HG02571 (cell line): ENCODE measurements around the gene CUTA.
A peak's percentile ranks its signal among the peaks of the same experiment; 100 is the strongest.
"Not testable (repeated sequence)": the region's sequence is repeated elsewhere in the genome, so short reads cannot be mapped to it uniquely, and the experiment has no call there.

Source experiments
- ATAC-seq: cut with Tn5 transposase; IDR thresholded peaks from one replicate; pipeline ENCODE4 v1.9.1; 2021; ENCODE audit warnings: mild to moderate bottlenecking, moderate library complexity; ENCODE audit not compliant: unreplicated experiment

Gene CUTA

DNA sequence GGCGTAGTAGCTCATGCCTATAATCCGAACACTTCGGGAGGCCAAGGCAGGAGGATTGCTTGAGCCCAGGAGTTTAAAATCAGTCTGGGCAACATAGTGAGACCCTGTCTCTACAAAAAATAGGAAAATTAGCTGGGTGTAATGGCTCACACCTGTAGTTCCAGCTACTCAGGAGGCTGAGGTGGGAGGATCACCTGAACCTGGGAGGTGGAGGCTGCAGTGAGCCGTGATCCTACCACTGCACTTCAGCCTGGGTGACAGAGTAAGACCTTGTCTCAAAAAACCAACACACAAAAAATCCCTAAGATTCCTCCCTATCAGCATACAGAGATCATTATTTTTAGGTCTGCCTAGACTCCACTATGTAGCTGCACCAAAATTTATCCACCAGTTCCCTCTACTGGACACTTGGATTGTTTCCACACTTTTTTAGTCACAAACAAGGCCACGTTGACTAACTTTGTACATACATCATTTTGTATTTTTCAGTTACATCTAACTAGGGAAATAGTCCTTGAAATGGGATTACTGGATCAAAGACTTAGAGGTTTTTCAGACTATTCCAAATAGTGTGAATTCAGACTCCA lies 10.7 kb downstream of the CUTA start:
- ATAC-seq, result no peak

DNA sequence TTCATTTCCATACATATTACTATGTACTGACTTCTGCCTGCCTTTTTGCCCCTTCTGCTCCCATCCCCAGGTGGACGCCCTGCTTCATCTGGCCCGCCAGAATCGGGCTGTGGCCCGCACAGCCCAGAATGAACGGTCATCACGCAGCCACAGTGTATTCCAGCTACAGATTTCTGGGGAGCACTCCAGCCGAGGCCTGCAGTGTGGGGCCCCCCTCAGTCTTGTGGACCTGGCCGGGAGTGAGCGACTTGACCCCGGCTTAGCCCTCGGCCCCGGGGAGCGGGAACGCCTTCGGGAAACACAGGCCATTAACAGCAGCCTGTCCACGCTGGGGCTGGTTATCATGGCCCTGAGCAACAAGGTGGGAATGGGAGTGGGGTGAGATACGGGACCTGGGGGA lies 11.8 kb downstream of the CUTA start:
- ATAC-seq, result no peak

DNA sequence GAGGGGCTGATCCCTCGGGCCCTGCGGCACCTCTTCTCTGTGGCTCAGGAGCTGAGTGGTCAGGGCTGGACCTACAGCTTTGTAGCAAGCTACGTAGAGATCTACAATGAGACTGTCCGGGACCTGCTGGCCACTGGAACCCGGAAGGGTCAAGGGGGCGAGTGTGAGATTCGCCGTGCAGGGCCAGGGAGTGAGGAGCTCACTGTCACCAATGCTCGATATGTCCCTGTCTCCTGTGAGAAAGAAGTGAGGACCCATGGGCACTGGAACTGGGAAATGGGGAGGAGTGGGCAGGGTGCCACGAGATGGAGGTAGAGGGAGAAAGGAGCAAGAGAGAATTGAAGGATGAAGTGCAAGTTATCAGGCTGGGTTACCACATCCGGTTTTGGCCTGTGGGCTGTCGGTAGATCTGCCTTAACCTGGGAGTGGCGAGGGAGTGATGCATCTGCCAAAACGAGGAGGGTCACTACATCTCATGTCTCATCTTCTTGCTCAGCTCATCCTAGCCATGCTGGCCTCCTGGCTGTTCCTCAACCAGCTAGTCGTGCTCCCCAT lies 12.4 kb downstream of the CUTA start:
- ATAC-seq, result no peak

DNA sequence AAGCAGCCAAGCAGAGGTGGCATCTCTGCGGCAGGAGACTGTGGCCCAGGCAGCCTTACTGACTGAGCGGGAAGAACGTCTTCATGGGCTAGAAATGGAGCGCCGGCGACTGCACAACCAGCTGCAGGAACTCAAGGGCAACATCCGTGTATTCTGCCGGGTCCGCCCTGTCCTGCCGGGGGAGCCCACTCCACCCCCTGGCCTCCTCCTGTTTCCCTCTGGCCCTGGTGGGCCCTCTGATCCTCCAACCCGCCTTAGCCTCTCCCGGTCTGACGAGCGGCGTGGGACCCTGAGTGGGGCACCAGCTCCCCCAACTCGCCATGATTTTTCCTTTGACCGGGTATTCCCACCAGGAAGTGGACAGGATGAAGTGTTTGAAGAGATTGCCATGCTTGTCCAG lies 13.0 kb downstream of the CUTA start:
- no peak for ATAC-seq

DNA sequence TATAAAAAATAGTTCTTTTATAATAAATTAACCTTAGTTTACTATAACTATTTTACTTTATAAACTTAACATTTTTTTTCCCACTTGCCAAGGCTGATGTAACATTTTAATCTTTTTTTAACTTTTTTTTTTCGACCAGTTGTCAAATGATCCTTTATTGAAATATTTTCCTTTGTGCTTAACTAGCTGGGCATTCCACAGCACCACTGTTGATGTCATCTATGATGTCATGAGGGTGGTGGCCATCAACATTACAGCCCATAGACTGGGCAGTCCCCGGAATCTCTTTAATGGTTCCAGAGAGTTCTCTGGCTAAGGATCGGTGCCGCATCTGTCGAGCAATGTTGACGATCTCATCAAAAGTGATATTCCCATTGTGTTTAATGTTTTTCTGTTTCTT lies 18.0 kb downstream of the CUTA start:
- ATAC-seq, result not testable (repeated sequence)

DNA sequence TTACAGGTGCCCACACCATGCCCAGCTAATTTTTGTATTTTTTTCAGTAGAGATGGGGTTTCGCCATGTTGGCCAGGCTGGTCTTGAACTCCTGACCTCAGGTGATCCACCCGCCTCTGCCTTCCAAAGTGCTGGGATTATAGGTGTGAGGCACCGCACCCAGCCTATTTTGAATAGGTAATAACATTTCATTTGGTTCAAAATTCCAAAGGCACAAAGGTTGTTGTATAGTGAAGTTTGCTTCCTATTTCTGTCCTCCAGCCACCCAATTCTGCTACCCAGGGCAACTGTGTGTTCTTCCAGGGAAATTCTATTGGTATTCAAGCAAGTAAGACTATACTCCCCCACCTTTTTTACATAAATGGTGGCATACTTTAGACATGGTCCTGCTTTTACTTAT lies 19.3 kb downstream of the CUTA start:
- ATAC-seq, result not testable (repeated sequence)

DNA sequence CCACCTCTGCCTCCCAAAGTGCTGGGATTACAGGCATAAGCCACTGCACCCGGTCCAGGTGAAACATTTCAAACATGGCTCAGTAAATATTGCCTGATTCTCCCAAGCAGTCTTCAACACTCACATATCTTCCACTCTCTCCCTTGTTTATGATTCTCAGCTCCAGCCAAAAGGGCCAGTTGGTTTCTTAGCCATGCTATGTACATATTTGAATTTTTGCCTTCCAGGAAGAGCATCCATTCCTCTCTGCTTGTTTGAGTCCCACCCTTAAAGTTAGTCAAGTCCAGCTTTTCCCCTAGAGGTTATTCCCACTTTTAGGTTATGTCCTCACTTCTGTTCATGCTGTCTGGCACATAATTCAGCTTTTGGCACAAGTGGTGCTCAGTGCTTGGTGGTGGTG lies 20.4 kb downstream of the CUTA start:
- no peak for ATAC-seq

DNA sequence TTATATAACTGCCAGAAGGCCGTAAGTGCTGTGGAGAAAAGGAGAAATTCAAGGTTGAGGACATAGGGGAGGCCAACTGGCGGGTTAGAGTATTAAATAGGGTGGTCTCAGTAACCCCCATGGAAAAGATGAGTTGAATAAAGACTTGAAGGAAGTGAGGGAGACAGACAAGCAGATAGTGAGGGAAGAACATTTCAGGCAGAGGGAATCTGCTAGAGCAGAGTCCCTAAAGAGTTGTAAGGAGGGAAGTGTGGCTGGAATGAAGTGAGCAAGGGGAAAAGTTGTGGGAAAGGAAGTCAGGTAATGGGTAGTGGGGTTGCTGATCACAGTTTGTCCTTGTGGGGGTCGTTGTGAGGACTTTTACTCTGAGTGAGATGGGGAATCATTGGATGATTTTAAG lies 24.9 kb downstream of the CUTA start:
- no peak for ATAC-seq

DNA sequence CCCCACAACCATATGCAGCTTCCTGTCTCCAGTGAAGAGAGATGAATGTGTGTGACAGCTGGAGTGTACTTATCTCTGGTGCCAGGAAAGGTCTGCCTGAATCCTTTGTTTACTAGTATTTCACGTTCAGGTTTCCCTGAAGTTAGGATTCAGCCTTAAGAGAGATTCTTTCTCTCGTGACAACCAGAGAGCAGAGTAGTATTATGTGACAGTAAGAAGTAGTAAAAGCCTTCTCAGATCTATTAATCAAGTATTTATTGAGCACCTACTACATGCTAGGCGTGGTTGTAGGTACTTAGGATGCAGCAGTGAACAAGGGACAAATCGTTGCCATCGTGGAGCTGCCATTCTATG lies 25.3 kb downstream of the CUTA start:
- ATAC-seq, result no peak

DNA sequence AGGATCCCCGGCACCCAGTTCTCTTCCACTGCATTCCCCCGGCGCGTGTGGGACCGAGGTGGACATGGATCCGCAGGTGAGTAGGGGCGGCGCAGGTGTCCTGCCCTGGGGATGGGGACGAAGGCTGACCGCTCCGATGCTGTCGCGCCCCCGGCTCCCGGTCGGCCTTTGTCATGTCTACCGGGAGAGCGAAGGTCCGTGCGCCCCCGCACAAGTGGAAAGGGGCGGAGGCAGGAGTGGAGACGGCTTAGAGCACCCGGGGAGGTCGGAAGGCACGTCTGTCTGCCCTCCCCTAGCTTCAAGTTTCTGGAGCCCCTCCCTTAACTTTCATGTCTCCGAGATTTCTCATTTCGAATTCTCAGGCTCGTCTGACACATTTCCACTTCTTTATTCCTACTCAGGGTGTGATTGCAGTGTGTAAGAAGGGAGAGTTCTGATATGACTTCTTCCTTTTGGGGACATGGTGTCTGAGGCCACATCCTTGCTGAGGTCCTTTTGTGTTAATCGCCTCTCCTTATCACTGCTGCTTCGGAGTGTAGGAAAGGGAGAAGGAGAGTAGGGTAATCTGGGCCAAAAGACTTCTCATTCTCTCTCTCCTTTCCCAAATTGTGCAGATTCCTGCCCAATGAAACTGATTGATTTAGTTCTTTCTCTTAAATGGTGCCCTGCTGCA lies 25.8 kb downstream of the CUTA start:
- ATAC-seq, result peak; percentile 12

DNA sequence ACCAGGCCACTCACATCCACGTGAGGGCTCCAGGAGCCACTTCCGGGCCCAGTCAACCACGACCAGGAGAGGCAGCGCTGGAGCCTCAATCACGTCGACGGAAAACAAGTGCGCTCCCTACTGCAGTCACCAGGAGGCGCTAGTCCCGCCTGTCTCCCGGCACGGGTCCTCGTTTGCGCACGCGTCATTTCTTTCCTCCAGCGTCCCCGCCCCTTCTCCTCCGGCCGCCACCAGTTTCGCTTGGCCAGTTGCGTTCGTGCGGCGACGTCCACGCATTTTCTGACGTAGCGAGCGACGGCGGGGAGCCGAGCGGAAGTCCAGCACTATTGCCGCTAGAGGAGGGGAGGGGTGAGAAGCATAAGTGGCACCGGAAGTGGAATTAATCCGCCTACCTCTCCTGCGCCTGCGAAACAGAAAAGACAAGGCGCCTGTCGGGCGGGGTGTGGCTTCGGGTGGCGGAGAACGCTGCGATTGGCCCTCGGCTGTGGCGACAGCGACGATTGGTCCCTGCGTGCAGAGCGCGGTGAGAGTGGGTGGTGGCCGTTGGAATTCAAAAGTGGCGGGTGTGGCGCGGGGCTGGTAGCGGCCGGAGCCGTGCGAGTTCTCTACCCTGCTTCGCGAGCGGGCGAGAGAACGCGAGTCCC lies 26.5 kb downstream of the CUTA start, which contains the start of gene KIFC1:
KIFC1 (plus strand) TSS at position 546 of the 644 bp plus-strand sequence. CDS start 163 bp downstream, outside the sequence.
- ATAC-seq, result peak; percentile 84

DNA sequence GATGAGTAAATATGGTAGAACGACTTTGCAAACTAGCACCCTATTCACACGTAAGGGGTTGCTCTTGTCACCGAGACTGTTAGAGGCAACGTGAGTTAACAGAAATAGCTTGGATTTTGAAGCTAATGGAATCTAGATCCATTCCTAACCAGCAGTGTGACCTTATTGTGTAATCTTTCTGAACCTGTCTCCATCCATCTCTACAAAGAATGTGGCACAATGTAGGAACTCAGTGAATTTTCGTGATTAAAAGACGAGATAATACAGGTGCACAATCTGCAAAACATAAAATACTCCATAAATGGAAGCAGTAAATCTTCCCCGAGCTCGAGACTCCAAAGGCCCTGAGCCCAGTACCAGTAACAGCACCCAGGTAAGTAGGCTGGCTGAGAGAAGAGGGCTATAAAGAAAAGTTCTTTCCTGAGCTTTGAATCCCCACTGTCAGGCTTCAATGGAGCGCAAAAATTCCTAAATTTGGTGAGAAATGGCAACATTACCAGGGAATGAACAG lies 27.1 kb downstream of the CUTA start:
- ATAC-seq, result no peak

DNA sequence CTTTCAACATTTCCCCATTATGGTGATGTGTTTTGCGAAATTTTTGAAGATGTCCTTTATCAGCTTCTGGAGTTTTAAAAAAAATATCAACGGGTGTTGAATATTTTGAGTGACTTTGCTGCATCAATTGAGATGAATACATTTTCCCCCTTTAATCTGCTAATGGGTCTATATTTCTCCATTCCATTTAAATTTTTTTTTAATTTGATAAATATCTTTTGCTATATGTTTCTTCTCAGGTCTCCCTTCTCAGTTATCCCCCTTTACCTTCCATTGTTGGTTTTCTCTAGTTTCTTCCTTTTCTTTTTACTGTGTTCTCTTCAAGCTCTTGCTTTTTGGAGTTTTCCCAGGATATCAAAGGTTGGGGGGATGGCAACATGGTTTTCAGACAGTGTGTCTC lies 27.7 kb downstream of the CUTA start:
- no peak for ATAC-seq

DNA sequence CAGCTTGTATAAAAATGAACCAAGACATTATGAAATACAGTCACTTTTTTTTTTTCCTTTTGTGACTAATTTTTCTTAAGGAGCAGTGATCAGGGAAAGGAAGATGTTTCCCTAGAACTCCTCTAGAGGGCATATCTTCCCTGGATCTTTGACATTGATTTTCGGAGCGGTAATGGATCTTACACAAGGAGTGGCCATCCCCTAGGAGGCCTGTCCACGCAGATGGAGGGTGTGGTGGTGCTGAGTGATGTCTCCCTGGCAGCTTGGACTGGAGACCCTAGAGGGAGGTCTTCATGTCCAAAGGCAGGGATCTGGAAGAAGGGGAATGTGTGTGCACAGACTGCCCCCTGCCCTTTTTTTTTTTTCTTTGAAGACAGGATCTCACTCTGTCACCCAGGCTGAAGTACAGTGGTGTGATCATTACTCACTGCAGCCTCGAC lies 33.3 kb downstream of the CUTA start:
- ATAC-seq, result no peak

DNA sequence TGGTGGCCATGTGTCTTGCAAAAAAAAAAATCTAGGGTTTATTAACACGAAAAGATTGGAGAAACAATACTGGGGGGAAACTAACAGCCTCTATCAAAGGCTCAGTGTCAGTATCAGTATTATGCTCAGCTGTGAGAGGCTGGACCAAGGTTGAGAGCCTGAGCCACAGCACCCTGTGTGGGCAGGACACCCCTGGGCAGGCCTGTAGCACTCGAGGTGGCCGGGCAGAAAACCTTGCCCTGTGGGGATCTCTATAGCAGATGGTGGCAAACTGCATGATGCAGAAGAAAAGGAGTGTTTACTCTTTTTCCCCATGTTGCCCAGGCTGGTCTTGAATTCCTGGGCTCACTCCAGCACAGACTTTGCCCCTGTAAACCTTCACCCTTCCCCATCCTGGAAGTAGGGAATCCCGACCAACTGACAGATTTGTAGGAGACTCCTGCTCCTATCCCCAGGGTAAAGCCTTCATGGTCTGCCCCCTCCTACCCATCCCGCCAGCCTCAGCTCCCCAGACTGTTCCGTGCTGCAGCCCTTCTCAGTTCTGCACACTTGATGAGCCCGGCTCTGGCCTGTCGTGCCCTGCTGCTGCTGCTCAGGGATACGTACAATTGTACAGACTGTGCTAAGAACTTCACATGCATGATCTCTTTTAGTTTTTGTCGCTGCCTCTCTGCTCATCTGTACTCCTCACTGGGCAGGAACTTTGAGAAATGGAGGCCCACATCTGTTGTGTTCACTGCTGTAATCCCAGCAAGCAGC lies 34.3 kb downstream of the CUTA start:
- ATAC-seq, result no peak

DNA sequence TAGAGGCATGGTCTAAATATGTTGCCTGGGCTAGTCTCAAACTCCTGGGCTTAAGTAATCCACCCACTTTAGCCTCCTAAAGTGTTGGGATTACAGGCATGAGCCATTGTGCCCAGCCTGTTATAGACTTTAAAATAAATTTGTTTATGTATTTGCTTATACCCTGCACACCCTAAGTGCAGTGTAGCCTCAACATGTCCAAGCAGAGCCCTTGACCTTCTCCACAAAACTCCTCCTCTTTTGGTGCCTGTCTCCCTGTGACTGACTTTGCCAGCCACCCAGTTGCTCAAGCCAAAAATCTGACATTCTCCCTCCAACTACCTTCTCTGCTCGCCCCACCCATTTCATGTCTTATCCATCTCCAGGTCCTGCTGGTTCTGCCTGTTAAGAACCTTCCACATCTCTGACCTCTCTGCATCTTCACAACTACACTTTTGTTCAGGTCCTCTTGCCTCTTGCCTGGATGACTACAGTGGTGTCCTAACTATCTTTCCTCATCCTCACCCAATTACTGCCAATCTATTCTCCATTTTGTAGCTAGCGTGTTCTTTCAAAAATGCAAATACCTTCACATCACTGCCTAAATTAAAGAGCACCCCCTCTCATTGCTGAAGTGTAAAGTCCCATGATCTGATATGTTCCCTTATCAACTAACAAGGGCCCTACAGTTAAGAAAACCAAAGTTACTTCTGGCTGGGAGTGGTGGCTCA lies 37.5 kb downstream of the CUTA start:
- no peak for ATAC-seq

DNA sequence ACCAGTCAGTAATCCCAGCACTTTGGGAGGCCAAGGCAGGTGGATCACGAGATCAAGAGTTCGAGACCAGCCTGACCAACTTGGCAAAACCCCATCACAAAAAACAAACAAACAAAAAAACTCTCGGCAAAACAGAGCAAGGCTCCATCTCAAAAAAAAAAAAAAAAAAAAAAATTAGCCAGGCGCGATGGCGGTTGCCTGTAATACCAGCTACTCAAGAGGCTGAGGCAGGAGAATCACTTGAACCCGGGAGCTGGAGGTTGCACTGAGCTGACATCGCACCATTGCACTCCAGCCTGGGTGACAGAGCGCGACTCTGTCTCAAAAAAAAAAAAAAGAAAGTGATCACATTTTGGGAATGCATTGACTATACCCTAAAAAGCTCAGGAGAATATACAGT lies 38.7 kb downstream of the CUTA start:
- not testable (repeated sequence) for ATAC-seq

DNA sequence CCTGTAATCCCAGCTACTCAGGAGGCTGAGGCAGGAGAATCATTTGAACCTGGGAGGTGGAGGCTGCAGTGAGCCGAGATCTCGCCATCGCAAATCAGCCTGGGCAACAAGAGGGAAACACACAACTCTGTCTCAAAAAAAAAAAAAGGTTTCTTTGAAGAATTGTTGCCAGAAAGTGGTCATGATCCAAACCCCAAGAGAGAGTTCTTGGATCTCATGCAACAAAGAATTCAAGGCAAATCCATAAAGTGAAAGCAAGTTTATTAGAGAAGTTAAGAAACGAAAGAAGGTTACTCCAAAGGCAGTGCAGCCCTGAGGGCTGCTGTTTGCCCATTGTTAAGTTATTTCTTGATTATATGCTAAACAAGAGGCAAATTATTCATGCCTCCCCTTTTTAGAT lies 40.7 kb downstream of the CUTA start:
- ATAC-seq, result no peak

DNA sequence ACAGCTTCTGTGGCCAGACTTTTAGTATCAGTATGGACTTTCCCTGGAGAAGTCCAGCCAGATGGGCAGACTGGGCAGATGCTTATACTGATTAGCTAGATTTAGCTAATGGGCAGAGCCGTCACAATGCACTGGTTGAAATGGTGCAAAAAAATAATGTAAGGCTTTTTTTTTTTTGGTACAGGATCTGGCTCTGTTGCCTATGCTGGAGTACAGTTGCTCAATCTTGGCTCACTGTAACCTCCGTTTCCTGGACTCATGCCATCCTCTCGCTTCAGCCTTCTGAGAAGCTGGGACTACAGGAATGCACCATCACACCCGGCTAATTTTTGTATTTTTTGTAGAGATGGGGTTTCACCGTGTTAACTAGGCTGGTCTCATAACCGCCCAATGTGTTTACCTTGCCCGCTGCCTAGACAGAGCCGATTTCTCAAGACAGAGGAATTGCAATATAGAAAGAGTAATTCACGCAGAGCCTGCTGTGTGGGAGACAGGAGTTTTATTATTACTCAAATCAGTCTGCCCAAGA lies 42.7 kb downstream of the CUTA start:
- no peak for ATAC-seq
